Right lobe of liver (tissue), 6 donors: ENCODE data around the gene ATP10D. TPM values are rescaled to one million over a fixed set of nuclear protein-coding genes. Genes with fewer than 3 reads are reported as not detected.

Experiments
- ATAC-seq, 4 donors: fragments of 200-7000 bp; cut with Tn5 transposase; one replicate each; pipeline ENCODE4 v1.9.1; 2020; ENCODE audit warnings: mild to moderate bottlenecking in 4 of 4, moderate library complexity in 4 of 4
- DNase-seq, 3 donors: peaks; one replicate each; pipeline ENCODE4 v3.0.0-alpha.2; 2020
- H3K27ac ChIP-seq, 3 donors: fragments of 200-600 bp; one replicate each; pipeline ENCODE4 v1.8.0; 2022
- H3K27me3 ChIP-seq, 2 donors: fragments of 200-600 bp; one replicate each; pipeline ENCODE4 v1.8.0; 2022
- H3K36me3 ChIP-seq, 4 donors: fragments of 200-600 bp; sonication (generic) in 1 of 4; one replicate each; pipeline versions ENCODE4 v1.5.1 to v1.8.0; 2017 to 2022; ENCODE audit warnings: control low read depth in 1 of 4
- H3K4me1 ChIP-seq, 4 donors: fragments of 200-600 bp; sonication (generic) in 1 of 4; one replicate each; pipeline versions ENCODE4 v1.5.1 to v1.8.0; 2017 to 2022; ENCODE audit warnings: control low read depth in 1 of 4
- H3K4me3 ChIP-seq, 3 donors: fragments of 200-600 bp; one replicate each; pipeline ENCODE4 v1.8.0; 2022
- H3K9me3 ChIP-seq, 4 donors: fragments of 200-600 bp; sonication (generic) in 1 of 4; one replicate each; pipeline versions ENCODE4 v1.5.1 to v1.8.0; 2017 to 2022; ENCODE audit warnings: control low read depth in 1 of 4
- POLR2A ChIP-seq: fragments of 450-650 bp; IDR thresholded peaks from one replicate; pipeline ENCODE4 v1.6.1; 2017; ENCODE audit warnings: antibody characterized with exemption, mild to moderate bottlenecking
- WGBS: methylation state at CpG from one replicate; pipeline ENCODE4 v1.1.6; 2018; ENCODE audit warnings: low coverage, low lambda C conversion rate; ENCODE audit not compliant: insufficient coverage; ENCODE audit errors: missing lambda C conversion rate; 5-methylcytosine and 5-hydroxymethylcytosine counted together
- intact Hi-C, 2 donors: fragments of 100-400 bp; cut with DNase I; formaldehyde crosslinking; loops; one replicate each; pipeline versions ENCODE4 v1.11.2 to v1.14.1; 2022
- total RNA-seq, 6 experiments: library from RNA; depleted of rRNA in 2 of 6; stranded (reverse); fragments of >200 nt in 2 of 6; fragmentation: NEBNext Ultra II Directional in 3 of 6; extraction: Animal tissue kit (Norgen Biotek cat#: 25700) in 3 of 6; gene quantifications; one replicate each; pipeline versions ENCODE4 v1.1.0 to v1.2.4, GENCODE V29; 2016 to 2023
- TF ChIP-seq, protein P1 (sequence below), 4 donors: fragments of 200-600 bp in 3 of 4; fragments of 450-650 bp in 1 of 4; IDR thresholded peaks; one replicate each; pipeline versions ENCODE4 v1.5.1 to v1.8.0; 2016 to 2022; ENCODE audit warnings: antibody characterized with exemption in 4 of 4, mild to moderate bottlenecking in 2 of 4
- donor health status: DM: no; HTN: yes; CAD: no.
- donor health status: DM: no; HTN: no; CAD: no.
- donor health status: DM: no; HTN: no; CAD: no.
- donor health status: DM: no; HTN: yes; CAD: no.
- donor health status: DM: no; HTN: yes; CAD: no.

Gene ATP10D
- total RNA-seq, 6 experiments from 2014 or later: 5.1 to 14.0 (median 8.5) TPM

DNA sequence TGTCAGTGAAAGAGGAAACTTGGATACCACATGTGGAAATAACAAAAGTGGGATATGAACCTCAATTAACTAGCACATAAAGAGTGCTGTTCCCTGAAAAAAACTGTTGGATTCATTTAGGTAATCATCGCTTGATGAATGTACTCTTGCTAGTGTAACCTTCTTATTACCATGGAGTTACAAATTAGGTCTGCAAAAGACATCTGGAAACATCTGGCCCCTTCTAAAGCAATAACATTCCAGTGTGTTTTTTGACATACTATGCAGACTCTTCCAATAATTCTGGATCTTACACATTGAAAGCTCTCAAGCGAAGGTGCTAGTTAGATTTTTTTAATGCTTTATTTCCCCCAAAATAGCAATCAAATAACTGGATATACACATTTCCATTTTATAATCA, 134.6 kb downstream of the ATP10D start:
- DNase-seq (no peak), ATAC-seq (no peak)
- no peak for TF ChIP-seq POLR2A
- TF ChIP-seq, protein P1, sequence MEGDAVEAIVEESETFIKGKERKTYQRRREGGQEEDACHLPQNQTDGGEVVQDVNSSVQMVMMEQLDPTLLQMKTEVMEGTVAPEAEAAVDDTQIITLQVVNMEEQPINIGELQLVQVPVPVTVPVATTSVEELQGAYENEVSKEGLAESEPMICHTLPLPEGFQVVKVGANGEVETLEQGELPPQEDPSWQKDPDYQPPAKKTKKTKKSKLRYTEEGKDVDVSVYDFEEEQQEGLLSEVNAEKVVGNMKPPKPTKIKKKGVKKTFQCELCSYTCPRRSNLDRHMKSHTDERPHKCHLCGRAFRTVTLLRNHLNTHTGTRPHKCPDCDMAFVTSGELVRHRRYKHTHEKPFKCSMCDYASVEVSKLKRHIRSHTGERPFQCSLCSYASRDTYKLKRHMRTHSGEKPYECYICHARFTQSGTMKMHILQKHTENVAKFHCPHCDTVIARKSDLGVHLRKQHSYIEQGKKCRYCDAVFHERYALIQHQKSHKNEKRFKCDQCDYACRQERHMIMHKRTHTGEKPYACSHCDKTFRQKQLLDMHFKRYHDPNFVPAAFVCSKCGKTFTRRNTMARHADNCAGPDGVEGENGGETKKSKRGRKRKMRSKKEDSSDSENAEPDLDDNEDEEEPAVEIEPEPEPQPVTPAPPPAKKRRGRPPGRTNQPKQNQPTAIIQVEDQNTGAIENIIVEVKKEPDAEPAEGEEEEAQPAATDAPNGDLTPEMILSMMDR (IDR thresholded peaks at IDR 0.05): no peak
- Histone ChIP-seq H3K4me3 (no peak overlapping the region), H3K4me1 (no peaks in the 10 kb centered on the region), H3K27me3 (no peaks in the 10 kb centered on the region), H3K27ac (no peak overlapping the region), H3K36me3 (no peaks in the 10 kb centered on the region), H3K9me3 (no peaks in the 10 kb centered on the region)
- 92% methylated on average over 2 of the region's 2 CpGs for WGBS
- intact Hi-C loops: no loop called here

DNA sequence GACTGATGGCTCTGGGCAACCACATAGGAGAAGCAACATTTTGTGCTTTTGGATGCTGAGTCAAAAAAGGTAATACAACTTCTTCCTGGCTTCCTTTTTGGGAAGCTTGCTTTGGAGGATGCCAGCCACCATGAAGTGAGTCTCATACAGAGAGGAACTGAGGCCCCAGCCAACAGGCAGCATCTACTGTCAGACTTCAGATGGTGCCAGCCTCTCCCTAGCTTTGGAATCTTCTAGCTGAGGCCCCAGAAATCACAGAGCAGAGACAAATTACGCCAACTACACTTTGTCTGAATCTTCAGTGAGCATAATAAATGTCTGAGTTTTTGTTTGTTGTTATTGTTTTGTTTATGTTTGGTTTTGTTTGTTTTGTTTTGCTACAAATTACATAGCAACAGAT, 136.1 kb downstream of the ATP10D start:
- H3K4me1 ChIP-seq: no peaks in the 10 kb centered on the region
- ATAC-seq: no peak

DNA sequence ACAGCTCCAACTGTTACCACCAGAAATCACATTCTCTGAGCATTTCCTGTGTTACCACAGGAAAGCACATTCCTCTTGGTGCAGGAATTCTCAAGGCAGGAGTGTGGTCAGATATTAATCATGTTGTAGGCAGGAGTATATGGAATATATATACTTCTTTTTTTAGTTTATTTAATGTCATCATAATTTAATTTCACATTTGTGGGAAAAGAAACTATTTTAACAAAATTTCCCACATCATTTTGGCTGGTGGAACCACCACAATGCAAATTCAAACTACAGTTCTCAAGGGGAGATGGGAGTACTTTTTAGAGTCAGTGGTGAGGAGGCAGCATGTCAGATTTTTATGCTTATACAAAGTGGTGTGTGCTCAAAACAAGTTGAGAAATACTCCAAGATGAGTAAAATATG, 139.0 kb downstream of the ATP10D start:
- ATAC-seq (no peak), DNase-seq (no peak)
- no peaks in the 10 kb centered on the region for H3K36me3 ChIP-seq
- H3K4me1 ChIP-seq: no peaks in the 10 kb centered on the region
- no peak overlapping the region for H3K27ac ChIP-seq
- no peaks in the 10 kb centered on the region for H3K9me3 ChIP-seq
- intact Hi-C loops: no loop called here
- H3K4me3 ChIP-seq: no peak overlapping the region
- no peaks in the 10 kb centered on the region for H3K27me3 ChIP-seq
- TF ChIP-seq, protein P1 (IDR thresholded peaks at IDR 0.05): no peak
- no peak for TF ChIP-seq POLR2A

More for the DNA sequence above, 136.1 kb downstream of the ATP10D start:
- DNase-seq: no peak
- TF ChIP-seq POLR2A: no peak
- TF ChIP-seq, protein P1 (IDR thresholded peaks at IDR 0.05): no peak
- no peak overlapping the region for H3K4me3 ChIP-seq
- WGBS: 67% methylated on average over 1 of the region's 1 CpG
- intact Hi-C loops: no loop called here
- H3K27me3 ChIP-seq: no peaks in the 10 kb centered on the region
- H3K9me3 ChIP-seq: no peaks in the 10 kb centered on the region
- H3K36me3 ChIP-seq: no peaks in the 10 kb centered on the region
- no peak overlapping the region for H3K27ac ChIP-seq

DNA sequence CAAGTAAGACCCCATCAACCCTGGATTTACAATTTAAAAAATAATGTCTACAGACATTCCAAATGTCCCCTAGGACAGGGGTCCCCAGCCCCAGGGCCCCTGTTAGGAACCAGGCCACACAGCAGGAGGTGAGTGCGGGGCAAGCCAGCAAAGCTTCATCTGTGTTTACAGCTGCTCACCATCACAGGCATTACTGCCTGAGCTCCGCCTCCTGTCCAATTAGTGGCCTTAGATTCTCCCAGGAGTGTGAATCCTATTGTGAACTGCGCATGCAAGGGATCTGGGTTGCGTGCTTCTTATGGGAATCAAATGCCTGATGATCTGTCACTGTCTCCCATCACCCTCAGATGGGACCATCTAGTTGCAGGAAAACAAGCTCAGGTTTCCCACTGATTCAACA, 146.1 kb downstream of the ATP10D start:
- no peak overlapping the region for H3K4me3 ChIP-seq
- 100% methylated on average over 1 of the region's 4 CpGs for WGBS
- no peak overlapping the region for H3K27ac ChIP-seq
- H3K27me3 ChIP-seq: no peaks in the 10 kb centered on the region
- H3K36me3 ChIP-seq: no peaks in the 10 kb centered on the region
- intact Hi-C loops: no loop called here
- no peaks in the 10 kb centered on the region for H3K4me1 ChIP-seq
- no peaks in the 10 kb centered on the region for H3K9me3 ChIP-seq
- DNase-seq (no peak), ATAC-seq (no peak)
- no peak for TF ChIP-seq POLR2A
- TF ChIP-seq, protein P1 (IDR thresholded peaks at IDR 0.05): no peak

DNA sequence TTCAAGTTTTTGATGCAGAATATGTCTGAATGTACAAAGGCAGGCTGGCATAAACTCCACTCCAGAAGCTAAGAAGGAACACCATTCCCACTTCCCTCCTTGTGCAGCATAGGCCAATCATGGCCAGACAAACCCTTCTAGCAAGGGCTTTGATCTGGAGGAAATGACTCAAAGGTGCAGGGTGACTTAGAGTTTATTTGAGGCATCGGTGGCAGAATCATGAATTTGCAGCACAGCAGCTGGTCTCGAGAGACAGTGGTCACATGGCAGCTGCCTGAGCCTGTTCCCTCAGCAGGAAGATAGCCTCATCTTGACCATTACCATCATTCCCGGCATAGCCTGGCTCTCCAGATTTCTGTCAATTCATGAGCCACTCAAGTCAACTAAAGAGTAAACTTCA, 154.5 kb downstream of the ATP10D start:
- no peak for ATAC-seq
- Histone ChIP-seq H3K9me3 (no peaks in the 10 kb centered on the region), H3K4me1 (no peaks in the 10 kb centered on the region), H3K27ac (no peak overlapping the region), H3K4me3 (no peak overlapping the region), H3K27me3 (no peaks in the 10 kb centered on the region), H3K36me3 (no peaks in the 10 kb centered on the region)
- WGBS: 13% methylated on average over 1 of the region's 3 CpGs
- DNase-seq: no peak
- TF ChIP-seq, protein P1 (IDR thresholded peaks at IDR 0.05): no peak
- TF ChIP-seq POLR2A: no peak
- intact Hi-C loops: no loop called here
